Stimulated activated CD8-positive, alpha-beta memory T cell treated with anti-CD3 and anti-CD28 coated beads, Interleukin-15, amount 100 ng/mL, for 48 hours (primary cell): Measurements from ENCODE around the gene TTLL7.

Experiments used
- DNase-seq, 2 donors: peaks; one replicate each; pipeline ENCODE4 v3.0.0-alpha.2; 2020; ENCODE audit warnings: low read depth in 2 of 2

TTLL7 gene

GRCh38 chr1:83864991-83865390 lies 133.9 kb downstream of the TTLL7 start:
- DNase-seq = no peak

- peak; percentile 53 to 54 for DNase-seq
These were observed 138.3 kb downstream of the TTLL7 start for GRCh38 chr1:83860490-83861221.

GRCh38 chr1:83857716-83858115 lies 141.2 kb downstream of the TTLL7 start:
- DNase-seq = no peak

- no peak for DNase-seq
These were observed 141.8 kb downstream of the TTLL7 start for GRCh38 chr1:83857103-83857502.

- no peak for DNase-seq
These were observed 142.6 kb downstream of the TTLL7 start for GRCh38 chr1:83856381-83856780.

GRCh38 chr1:83854456-83854855 lies 144.5 kb downstream of the TTLL7 start:
- DNase-seq = no peak

GRCh38 chr1:83850834-83851233 lies 148.1 kb downstream of the TTLL7 start:
- DNase-seq = no peak

- no peak for DNase-seq
These were observed 149.5 kb downstream of the TTLL7 start for GRCh38 chr1:83849191-83850061.

GRCh38 chr1:83846138-83846537 lies 152.8 kb downstream of the TTLL7 start:
- no peak for DNase-seq

- no peak for DNase-seq
These were observed 153.4 kb downstream of the TTLL7 start for GRCh38 chr1:83845437-83846071.

GRCh38 chr1:83844546-83844945 lies 154.4 kb downstream of the TTLL7 start:
- no peak for DNase-seq

GRCh38 chr1:83839566-83840173 lies 159.3 kb downstream of the TTLL7 start:
- DNase-seq = no peak

- DNase-seq = no peak
These were observed 160.4 kb downstream of the TTLL7 start for GRCh38 chr1:83838573-83838972.

GRCh38 chr1:83836543-83836942 lies 162.4 kb downstream of the TTLL7 start:
- DNase-seq = no peak

GRCh38 chr1:83834621-83835264 lies 164.2 kb downstream of the TTLL7 start:
- DNase-seq = no peak

GRCh38 chr1:83832194-83832593 lies 166.7 kb downstream of the TTLL7 start:
- no peak for DNase-seq

- DNase-seq = no peak
These were observed 169.8 kb downstream of the TTLL7 start for GRCh38 chr1:83829106-83829505.

- no peak for DNase-seq
These were observed 170.5 kb downstream of the TTLL7 start for GRCh38 chr1:83828456-83828855.

GRCh38 chr1:83827741-83828140 lies 171.2 kb downstream of the TTLL7 start:
- DNase-seq = no peak

- DNase-seq = no peak
These were observed 176.7 kb downstream of the TTLL7 start for GRCh38 chr1:83822208-83822607.

- no peak for DNase-seq
These were observed 179.5 kb downstream of the TTLL7 start for GRCh38 chr1:83819436-83819835.

GRCh38 chr1:83818916-83819315 lies 180.0 kb downstream of the TTLL7 start:
- no peak for DNase-seq
